GM19395 (cell line): Measurements from ENCODE around the gene MYL9.

Experiments used
- ATAC-seq: cut with Tn5 transposase; IDR thresholded peaks from one replicate; pipeline ENCODE4 v1.9.1; 2021; ENCODE audit warnings: mild to moderate bottlenecking, moderate library complexity; ENCODE audit not compliant: unreplicated experiment

MYL9 gene

DNA sequence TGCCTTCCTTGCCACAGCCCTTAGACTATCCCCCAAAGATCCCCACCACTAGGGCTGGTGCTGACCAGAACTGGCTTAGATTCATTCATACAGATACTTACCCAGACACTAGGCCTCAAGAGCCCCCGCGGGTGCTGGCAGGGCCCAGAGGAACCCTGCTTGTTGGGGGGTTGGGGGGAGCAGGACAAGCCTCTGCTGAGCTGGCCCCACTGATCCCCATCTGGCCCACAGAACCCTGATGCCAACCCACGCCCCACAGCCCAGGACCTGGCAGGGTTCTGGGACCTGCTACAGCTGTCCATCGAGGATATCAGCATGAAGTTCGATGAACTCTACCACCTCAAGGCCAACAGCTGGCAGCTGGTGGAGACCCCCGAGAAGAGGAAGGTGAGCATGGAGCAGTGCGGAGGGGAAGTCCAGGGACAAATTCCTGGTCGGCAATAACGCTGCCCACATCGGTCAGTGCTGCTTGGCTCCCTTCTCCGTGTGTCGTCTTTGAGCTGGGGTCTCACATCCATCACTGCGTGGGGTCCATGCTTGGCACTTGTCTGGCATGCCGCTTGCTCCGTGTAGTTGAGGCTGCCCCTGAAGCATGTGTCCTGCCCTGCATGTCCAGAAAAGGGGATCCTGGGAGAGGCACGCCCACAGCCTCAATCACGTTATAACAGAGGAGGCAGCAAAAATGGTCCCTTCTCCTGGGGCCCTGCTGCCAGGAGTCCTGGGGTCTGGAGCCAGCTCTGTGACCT, 15.5 kb upstream of the MYL9 start:
- no peak for ATAC-seq

DNA sequence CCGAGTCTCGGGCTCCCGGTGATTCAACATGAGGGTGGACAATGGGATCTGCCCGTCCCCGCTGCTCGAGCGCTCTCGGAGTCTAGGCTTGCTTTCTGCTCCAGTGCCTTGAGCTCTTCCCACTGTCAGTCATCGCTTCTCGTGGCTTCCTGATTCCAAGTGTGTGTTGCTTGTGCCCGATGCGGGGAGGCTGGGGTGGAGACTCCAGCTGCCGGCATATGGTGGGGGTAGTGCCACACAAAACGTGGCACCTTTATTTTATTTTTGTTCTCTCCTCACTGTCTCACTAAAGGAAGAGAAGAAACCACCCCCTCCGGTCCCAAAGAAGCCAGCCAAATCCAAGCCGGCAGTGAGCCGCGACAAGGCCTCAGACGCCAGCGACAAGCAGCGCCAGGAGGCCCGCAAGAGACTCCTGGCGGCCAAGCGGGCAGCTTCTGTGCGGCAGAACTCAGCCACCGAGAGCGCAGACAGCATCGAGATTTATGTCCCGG, 14.8 kb upstream of the MYL9 start:
- ATAC-seq: no peak

DNA sequence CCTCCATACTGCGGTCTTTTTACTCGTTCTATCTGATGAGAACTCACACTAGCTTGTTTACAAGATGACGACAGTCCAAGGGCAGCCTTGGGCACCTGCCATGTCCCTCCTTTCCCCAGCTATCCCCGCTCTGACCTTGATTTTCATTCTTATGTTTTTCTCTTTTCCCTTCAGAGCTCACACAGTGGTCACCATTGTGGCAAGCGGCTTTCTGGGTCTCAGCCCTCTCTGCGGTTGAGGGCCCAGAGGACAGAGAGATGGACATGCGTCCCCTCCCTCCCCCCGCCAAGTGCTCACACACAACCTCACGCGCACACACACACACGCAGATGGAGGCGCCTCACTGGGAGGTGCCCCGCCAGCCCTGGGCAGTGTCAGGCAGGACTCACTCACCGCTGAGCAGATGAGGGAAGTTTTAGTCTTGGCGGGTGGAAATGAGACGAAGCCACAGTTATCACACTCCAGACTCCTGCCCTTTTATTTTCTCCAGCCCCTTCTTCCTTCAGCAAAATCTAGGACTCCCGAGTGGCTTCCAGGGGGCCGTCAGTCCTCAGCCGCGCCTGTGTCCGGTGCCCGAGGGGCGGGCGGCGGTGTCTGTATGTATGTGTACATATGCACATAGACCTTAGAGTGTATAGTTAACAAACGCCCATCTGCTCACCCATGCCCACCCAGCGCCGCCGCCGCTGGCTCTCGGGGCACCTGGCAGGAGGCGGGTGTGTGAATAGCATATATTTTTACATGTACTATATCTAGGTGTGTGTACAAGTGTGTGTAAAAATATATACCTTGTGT, 13.8 kb upstream of the MYL9 start:
- ATAC-seq: no peak

DNA sequence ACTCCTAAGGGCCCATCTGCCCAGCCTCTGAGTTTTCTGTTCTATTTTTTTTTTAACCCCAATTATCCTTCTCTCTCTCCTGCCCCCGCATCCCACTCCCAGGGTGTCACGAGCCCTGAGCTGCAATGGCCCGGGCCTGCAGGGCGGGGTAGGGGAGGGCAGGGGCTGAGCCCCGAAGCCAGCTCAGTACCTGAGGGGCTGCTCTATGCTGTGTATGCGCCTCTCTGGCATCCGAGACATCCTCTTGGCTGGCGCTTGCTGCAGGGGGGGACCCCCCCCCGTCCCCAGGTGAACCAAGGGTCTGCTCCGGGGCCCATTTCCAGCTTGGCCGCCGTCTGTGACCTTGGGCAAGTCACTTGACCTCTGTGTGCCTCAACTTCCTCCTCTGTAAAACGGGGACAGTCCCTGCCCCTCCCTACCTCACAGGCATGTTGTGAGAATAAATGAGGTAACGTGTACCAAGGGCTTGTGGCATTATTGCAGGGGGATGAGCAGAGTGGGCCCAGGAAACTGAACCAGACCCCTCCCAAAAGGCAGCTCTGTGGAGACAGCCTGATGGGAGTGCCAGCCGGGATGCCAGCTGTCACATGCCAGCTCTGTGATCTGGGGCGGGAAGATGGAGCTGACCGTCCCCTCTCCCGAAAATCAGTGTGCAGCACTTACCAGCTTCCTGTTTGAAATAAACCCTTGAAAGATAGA, 13.0 kb upstream of the MYL9 start:
- ATAC-seq: no peak

DNA sequence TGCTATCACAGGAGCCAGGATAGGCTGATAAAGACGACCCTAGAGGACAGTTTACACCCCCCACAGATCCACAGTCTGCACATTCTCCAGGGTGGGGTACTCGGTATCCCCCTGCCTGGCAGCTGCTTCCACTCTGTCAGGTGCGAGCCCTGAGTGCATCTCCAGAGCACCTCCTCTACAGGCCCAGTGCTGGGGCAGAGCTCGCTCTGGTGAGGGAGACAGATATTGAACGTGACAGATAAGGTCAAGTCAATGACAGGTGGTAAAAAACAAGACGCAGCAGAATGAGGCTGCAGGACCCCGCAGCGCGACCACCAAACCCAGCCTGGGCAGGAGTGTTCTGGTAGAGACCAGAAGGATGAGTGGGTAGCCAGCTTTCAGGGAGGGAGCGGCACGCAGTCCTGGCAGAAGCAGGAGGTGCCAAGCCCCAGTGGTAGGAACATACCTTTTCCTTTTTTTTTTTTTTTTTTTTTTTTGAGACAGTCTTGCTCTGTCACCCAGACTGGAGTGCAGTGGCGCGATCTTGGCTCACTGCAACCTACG, 12.4 kb upstream of the MYL9 start:
- ATAC-seq: no peak

DNA sequence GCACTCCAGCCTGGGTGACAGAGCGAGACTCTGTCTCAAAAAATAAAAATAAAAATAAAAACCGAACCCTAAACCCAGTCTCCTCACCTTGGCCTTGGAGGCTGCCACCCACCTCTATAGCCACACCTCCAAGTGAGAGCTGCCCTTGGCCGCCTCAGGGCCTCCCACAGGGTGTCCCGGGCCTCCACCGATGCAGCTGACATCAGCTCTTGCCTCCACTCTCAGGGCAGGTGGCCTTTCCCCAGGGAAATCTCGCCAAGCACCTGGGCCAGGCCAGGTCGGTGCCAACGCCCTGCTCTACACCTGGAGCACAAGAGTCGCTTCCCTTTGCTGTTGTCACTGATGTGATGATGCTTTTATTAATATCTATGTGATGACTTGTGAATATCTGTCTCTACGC, 8.9 kb upstream of the MYL9 start:
- no peak for ATAC-seq

DNA sequence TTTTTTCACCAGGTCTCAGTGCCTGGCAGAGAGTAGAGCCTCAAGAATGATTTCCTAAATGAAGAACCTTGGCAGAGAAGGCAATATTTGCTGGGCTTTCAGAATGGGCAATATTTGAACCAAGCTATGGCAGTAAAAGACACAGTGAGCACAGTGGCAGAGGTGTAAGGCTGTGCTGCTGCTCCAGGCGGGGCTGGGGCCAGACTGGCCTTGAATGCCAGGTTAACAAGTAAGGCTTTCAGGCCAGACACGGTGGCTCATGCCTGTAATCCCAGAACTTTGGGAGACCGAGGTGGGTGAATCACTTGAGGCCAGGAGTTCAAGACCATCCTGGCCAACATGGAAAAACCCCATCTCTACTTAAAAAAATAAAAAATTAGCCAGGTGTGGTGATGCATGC, 8.5 kb upstream of the MYL9 start:
- ATAC-seq: no peak

DNA sequence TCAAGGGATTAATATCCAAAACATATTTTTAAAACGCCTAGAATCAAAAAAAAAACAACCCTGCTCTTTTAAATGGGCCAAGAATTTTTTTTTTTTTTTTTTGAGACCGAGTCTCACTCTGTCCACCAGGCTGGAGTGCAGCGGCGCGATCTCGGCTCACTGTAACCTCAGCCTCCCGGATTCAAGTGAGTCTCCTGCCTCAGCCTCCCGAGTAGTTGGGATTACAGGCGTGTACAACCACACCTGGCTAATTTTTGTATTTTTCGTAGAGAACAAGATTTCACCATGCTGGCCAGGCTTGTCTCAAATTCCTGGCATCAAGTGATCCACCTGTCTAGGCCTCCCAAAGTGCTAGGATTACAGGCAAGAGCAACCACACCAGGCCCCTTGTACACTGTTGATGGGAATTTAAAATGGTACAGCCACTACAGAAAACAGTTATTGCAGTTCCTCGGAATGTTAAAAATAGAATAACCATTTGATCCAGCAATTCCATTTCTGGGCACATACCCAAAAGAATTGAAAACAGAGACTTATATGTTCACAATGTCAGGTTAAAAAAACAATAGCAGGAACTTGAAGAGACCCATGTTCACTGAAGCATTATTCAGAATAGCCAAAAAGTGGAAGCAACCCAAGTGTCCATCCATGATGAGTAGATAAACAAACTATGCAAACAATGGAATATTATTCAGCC, 3.1 kb upstream of the MYL9 start:
- no peak for ATAC-seq

GRCh38 chr20:36540551-36541211, 638 bp upstream of the MYL9 start:
- no peak for ATAC-seq

GRCh38 chr20:36541768-36542488, 609 bp downstream of the MYL9 start:
- no peak for ATAC-seq

GRCh38 chr20:36542516-36543183, 1.3 kb downstream of the MYL9 start:
- no peak for ATAC-seq

GRCh38 chr20:36543184-36544133, 2.1 kb downstream of the MYL9 start:
- ATAC-seq: no peak

DNA sequence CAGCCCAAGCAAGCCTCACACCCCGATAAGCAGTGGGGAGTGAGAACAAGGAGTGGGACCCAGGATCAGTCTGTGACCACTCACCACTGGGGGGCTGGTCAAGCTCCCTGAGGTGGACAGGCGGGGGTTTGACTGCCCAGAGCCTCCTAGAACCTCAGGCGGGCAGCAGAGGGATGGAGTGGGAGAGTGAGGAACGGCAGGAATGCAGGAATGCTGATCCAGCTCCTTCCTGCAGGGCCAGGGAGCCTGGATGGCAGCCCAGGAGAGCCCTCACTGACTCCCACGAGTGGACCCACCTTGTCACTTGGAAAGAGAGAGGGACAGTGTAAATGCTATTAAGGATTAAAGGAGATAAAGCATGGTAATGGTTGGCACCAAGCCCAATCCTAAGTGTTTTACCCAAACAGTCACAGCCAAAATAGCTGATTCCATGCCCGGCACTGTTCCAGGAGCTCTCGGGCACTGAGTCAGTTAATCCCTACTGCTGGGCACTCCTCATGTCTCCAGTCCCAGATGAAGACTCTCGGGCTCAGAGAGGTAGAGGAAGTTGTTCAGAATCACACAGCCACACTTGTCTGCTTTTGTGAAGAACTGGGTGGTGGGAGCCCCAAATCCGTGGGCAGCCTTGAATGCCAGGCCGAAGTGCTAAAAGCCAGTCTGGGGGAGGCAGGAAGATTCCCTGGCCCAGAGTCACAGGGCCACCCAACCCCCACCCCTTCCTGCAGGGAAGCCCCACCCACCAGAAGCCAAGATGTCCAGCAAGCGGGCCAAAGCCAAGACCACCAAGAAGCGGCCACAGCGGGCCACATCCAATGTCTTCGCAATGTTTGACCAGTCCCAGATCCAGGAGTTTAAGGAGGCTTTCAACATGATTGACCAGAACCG, 3.1 kb downstream of the MYL9 start:
- no peak for ATAC-seq

DNA sequence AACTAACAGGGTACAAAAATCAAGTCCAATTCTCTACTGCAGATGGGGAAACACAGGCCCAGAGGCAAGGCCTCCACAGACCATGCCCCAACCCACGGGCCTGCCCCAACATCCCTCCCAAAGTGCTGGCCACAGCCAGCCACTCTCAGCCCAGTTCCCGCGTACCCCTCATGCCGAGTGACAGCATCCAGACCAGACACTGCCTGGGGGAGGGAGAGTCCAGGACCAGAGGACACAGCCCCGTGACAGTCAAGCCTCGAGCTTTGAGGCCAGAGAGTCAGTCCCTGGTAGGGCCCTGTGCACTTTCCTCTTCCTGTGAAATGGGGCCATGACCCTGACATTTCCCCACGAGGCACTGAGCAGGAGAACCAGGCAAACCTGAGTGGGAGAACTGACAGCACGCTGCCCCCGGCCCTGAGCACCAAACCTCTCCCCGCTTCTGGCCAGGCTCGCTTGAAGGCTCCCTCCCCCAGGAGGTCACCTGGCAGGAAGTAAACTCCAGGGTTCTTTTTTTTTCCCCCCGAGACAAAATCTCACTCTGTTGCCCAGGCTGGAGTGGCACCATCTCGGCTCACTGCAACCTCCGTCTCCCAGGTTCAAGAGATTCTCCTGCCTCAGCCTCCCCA, 4.9 kb downstream of the MYL9 start:
- no peak for ATAC-seq

GRCh38 chr20:36547186-36548005, 6.1 kb downstream of the MYL9 start:
- no peak for ATAC-seq

GRCh38 chr20:36548006-36548315, 6.6 kb downstream of the MYL9 start:
- ATAC-seq: no peak
